ENCODE data around the gene MUC20. TPM values are rescaled to one million over a fixed set of nuclear protein-coding genes. Genes with fewer than 3 reads are reported as not detected.
A peak's percentile ranks its signal among the peaks of the same experiment; 100 is the strongest.
"Not testable (repeated sequence)": the region's sequence is repeated elsewhere in the genome, so short reads cannot be mapped to it uniquely, and the experiment has no call there.

The MUC20 gene
- total RNA-seq, 2 donors from 2014 or later = 3.4 to 5.0 TPM

- H3K27ac ChIP-seq = peak overlapping the region in 1 of 2 donors; percentile 41
- not testable (repeated sequence) for H3K4me1 ChIP-seq; H3K9me3 ChIP-seq; H3K4me3 ChIP-seq; DNase-seq (ENCODE audit: low spot score); H3K27me3 ChIP-seq
- peaks cover 65% of the 10 kb centered on the region for H3K36me3 ChIP-seq
Measured at GRCh38 chr3:195688471-195689183, 32.2 kb upstream of the MUC20 start.

- H3K9me3 ChIP-seq; DNase-seq (ENCODE audit: low spot score); H3K4me1 ChIP-seq; H3K4me3 ChIP-seq; H3K27me3 ChIP-seq: not testable (repeated sequence)
- H3K36me3 ChIP-seq = peaks cover 57% of the 10 kb centered on the region
- H3K27ac ChIP-seq = peak overlapping the region in 1 of 2 donors; percentile 41
Measured at GRCh38 chr3:195689184-195690070, 31.4 kb upstream of the MUC20 start.

GRCh38 chr3:195690951-195691350 is 29.8 kb upstream of the MUC20 start:
- DNase-seq (ENCODE audit: low spot score) = no peak
- no peaks in the 10 kb centered on the region for H3K4me1 ChIP-seq
- no peak overlapping the region for H3K4me3 ChIP-seq
- no peaks in the 10 kb centered on the region for H3K27me3 ChIP-seq
- no peak overlapping the region for H3K27ac ChIP-seq
- peaks cover 45% of the 10 kb centered on the region for H3K36me3 ChIP-seq
- no peak for TF ChIP-seq CTCF (IDR thresholded peaks at IDR 0.05)
- no peaks in the 10 kb centered on the region for H3K9me3 ChIP-seq

- H3K27ac ChIP-seq; H3K4me3 ChIP-seq; H3K27me3 ChIP-seq; H3K9me3 ChIP-seq; DNase-seq (ENCODE audit: low spot score); H3K4me1 ChIP-seq: not testable (repeated sequence)
- peaks cover 43% of the 10 kb centered on the region for H3K36me3 ChIP-seq
Measured at GRCh38 chr3:195691596-195692353, 29.0 kb upstream of the MUC20 start.

DNA sequence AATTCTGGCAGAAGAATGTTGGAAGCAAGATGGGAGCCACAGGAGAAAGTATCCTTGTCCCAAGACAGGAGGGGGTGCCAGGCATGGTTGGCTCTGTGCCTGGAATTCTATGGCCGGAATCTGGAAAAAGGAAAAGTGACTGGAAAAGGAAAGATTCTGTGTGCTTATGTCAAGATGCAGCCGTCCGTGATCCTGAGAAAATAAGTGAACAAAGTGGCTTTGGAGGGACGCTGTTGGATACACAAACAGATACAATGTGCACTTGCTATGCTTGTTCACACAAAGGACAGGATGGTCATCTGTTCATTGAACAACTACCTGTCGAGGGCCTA is 28.5 kb upstream of the MUC20 start:
- Histone ChIP-seq H3K27ac (no peak overlapping the region), H3K27me3 (no peaks in the 10 kb centered on the region), H3K4me3 (no peak overlapping the region), H3K4me1 (peaks cover 0 to under 1% of the 10 kb centered on the region in 2 donors), H3K9me3 (no peaks in the 10 kb centered on the region), H3K36me3 (peaks cover 45% of the 10 kb centered on the region)
- TF ChIP-seq CTCF (IDR thresholded peaks at IDR 0.05) = no peak
- no peak for DNase-seq (ENCODE audit: low spot score)

GRCh38 chr3:195692781-195693427 is 27.9 kb upstream of the MUC20 start:
- Histone ChIP-seq H3K4me3 (no peak overlapping the region), H3K36me3 (peaks cover 45% of the 10 kb centered on the region), H3K27ac (no peak overlapping the region), H3K27me3 (no peaks in the 10 kb centered on the region), H3K9me3 (no peaks in the 10 kb centered on the region), H3K4me1 (peaks cover 0 to 6% of the 10 kb centered on the region in 2 donors)
- TF ChIP-seq CTCF (IDR thresholded peaks at IDR 0.05) = no peak
- DNase-seq (ENCODE audit: low spot score) = no peak

Measured in right atrium auricular region (tissue), 2 donors.